ENCODE measurements around the gene ENOX1. TPM values are rescaled to one million over a fixed set of nuclear protein-coding genes. Genes with fewer than 3 reads are reported as not detected.

The ENOX1 gene
- total RNA-seq, 1 donor from 2014 or later = 0.79 TPM

- H3K4me3 ChIP-seq (ENCODE audit: low read depth, low read length) = no peak overlapping the region
- no peaks in the 10 kb centered on the region for H3K27me3 ChIP-seq (ENCODE audit: control insufficient read depth, insufficient read depth, low read length)
- TF ChIP-seq CTCF (IDR thresholded peaks at IDR 0.05; ENCODE audit: insufficient read depth, low read length, severe bottlenecking) = no peak
- H3K36me3 ChIP-seq (ENCODE audit: control insufficient read depth, insufficient read depth, low read length) = no peaks in the 10 kb centered on the region
- FAIRE-seq (no peak), DNase-seq (ENCODE audit: low read depth) (no peak)
Observed at GRCh38 chr13:43343645-43344044, 443.1 kb downstream of the ENOX1 start.

- DNase-seq (ENCODE audit: low read depth) (no peak), FAIRE-seq (no peak)
Observed at GRCh38 chr13:43339805-43340550, 446.8 kb downstream of the ENOX1 start.

GRCh38 chr13:43339145-43339804 lies 447.5 kb downstream of the ENOX1 start:
- Histone ChIP-seq H3K36me3 (ENCODE audit: control insufficient read depth, insufficient read depth, low read length) (no peaks in the 10 kb centered on the region), H3K4me3 (ENCODE audit: low read depth, low read length) (no peak overlapping the region), H3K27me3 (ENCODE audit: control insufficient read depth, insufficient read depth, low read length) (no peaks in the 10 kb centered on the region)
- DNase-seq (ENCODE audit: low read depth) = no peak
- peak; percentile 28 for FAIRE-seq
- no peak for TF ChIP-seq CTCF (IDR thresholded peaks at IDR 0.05; ENCODE audit: insufficient read depth, low read length, severe bottlenecking)

More at GRCh38 chr13:43339805-43340550, 446.8 kb downstream of the ENOX1 start:
- no peak overlapping the region for H3K4me3 ChIP-seq (ENCODE audit: low read depth, low read length)
- no peak for TF ChIP-seq CTCF (IDR thresholded peaks at IDR 0.05; ENCODE audit: insufficient read depth, low read length, severe bottlenecking)
- no peaks in the 10 kb centered on the region for H3K36me3 ChIP-seq (ENCODE audit: control insufficient read depth, insufficient read depth, low read length)
- no peaks in the 10 kb centered on the region for H3K27me3 ChIP-seq (ENCODE audit: control insufficient read depth, insufficient read depth, low read length)

GRCh38 chr13:43335764-43336163 lies 451.0 kb downstream of the ENOX1 start:
- Histone ChIP-seq H3K4me3 (ENCODE audit: low read depth, low read length) (no peak overlapping the region), H3K36me3 (ENCODE audit: control insufficient read depth, insufficient read depth, low read length) (no peaks in the 10 kb centered on the region), H3K27me3 (ENCODE audit: control insufficient read depth, insufficient read depth, low read length) (no peaks in the 10 kb centered on the region)
- FAIRE-seq (no peak), DNase-seq (ENCODE audit: low read depth) (no peak)
- no peak for TF ChIP-seq CTCF (IDR thresholded peaks at IDR 0.05; ENCODE audit: insufficient read depth, low read length, severe bottlenecking)

GRCh38 chr13:43333176-43333575 lies 453.6 kb downstream of the ENOX1 start:
- peak; percentile 94 for DNase-seq (ENCODE audit: low read depth)

More at GRCh38 chr13:43333176-43333575, 453.6 kb downstream of the ENOX1 start:
- TF ChIP-seq CTCF (IDR thresholded peaks at IDR 0.05; ENCODE audit: insufficient read depth, low read length, severe bottlenecking) = no peak
- no peak overlapping the region for H3K4me3 ChIP-seq (ENCODE audit: low read depth, low read length)
- H3K27me3 ChIP-seq (ENCODE audit: control insufficient read depth, insufficient read depth, low read length) = no peaks in the 10 kb centered on the region
- no peaks in the 10 kb centered on the region for H3K36me3 ChIP-seq (ENCODE audit: control insufficient read depth, insufficient read depth, low read length)
- peak; percentile 66 for FAIRE-seq

All from bronchial epithelial cell (primary cell).